GM21381 (cell line): Measurements from ENCODE around the gene TDRD6.
"Not testable (repeated sequence)": the region's sequence is repeated elsewhere in the genome, so short reads cannot be mapped to it uniquely, and the experiment has no call there.

Source experiments
- ATAC-seq: cut with Tn5 transposase; IDR thresholded peaks from one replicate; pipeline ENCODE4 v1.9.1; 2021; ENCODE audit warnings: mild to moderate bottlenecking, moderate library complexity; ENCODE audit not compliant: unreplicated experiment

The TDRD6 gene, protein sequence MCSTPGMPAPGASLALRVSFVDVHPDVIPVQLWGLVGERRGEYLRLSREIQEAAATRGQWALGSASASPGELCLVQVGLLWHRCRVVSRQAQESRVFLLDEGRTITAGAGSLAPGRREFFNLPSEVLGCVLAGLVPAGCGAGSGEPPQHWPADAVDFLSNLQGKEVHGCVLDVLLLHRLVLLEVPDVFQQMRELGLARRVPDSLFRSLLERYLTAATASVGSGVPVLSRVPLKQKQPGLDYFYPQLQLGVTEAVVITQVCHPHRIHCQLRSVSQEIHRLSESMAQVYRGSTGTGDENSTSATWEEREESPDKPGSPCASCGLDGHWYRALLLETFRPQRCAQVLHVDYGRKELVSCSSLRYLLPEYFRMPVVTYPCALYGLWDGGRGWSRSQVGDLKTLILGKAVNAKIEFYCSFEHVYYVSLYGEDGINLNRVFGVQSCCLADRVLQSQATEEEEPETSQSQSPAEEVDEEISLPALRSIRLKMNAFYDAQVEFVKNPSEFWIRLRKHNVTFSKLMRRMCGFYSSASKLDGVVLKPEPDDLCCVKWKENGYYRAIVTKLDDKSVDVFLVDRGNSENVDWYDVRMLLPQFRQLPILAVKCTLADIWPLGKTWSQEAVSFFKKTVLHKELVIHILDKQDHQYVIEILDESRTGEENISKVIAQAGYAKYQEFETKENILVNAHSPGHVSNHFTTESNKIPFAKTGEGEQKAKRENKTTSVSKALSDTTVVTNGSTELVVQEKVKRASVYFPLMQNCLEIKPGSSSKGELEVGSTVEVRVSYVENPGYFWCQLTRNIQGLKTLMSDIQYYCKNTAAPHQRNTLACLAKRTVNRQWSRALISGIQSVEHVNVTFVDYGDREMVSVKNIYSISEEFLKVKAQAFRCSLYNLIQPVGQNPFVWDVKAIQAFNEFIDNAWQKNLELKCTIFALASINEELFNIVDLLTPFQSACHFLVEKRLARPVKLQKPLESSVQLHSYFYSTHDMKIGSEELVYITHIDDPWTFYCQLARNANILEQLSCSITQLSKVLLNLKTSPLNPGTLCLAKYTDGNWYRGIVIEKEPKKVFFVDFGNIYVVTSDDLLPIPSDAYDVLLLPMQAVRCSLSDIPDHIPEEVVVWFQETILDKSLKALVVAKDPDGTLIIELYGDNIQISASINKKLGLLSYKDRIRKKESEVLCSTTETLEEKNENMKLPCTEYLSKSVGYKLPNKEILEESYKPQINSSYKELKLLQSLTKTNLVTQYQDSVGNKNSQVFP (N-terminal part only)

DNA sequence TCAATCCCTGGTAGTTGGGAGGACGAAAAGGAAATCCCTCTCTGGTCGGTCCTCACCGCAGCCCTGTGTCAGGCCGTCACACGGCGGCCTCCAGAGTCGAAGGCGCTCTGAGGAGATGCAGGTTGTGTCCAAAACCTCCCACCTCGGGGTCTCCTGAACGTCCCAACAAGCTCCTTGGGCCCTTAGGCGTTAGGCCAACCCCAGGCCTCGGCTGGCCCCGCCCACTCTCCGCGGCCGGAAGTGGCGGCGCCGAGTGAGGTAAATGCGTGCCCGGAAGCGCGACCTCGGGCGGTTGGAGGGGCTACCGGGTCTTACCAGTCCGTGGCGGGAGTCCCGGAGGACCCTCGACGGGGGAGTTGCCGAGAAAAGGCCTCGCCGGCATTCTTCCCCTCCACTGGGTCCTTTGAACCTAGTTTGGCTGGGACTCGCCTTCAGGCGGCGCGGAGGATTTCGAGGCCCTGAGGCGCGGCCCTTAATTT, at the start of gene TDRD6:
TDRD6 (plus strand) TSS at position 267 of the 479 bp plus-strand sequence. CDS start 244 bp downstream, outside the sequence.
- ATAC-seq: no peak

DNA sequence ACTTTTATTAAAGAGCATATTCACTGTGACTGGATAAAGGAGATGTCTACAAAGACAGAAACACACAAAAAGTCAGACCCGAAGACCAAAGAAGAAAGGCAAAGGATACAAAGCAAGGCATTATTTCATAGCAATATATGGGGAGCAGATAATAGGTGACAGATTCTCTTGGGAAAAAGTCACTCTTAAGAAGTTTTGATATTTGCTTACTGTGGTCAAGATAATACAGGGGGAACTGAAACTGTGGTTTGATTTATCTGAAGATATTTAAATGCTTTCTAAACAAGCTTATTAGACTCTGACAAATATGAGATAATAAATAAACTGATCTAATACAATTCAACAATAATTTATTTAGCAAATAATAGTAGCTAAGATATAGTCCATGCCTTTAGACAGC, 49.8 kb upstream of the TDRD6 start:
- ATAC-seq: no peak

DNA sequence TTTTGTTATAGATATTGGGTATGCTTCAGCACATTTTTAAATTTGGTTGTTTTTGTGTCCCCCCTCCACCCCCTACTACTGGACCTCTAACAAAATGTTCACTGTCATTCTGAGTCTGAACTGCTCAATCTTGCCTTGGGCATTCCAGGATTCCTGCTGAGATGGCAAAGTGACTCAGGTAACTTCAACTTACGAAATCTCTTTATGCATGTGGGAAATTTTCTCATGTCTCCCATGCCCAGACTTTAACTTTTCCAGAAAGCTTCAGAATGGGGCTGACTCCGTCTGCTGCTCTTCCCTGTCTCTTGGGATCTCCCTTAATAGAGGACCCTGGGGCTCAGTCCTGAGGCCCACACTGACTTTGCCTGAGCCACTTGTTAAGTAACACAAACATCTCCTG, 49.0 kb upstream of the TDRD6 start:
- no peak for ATAC-seq

DNA sequence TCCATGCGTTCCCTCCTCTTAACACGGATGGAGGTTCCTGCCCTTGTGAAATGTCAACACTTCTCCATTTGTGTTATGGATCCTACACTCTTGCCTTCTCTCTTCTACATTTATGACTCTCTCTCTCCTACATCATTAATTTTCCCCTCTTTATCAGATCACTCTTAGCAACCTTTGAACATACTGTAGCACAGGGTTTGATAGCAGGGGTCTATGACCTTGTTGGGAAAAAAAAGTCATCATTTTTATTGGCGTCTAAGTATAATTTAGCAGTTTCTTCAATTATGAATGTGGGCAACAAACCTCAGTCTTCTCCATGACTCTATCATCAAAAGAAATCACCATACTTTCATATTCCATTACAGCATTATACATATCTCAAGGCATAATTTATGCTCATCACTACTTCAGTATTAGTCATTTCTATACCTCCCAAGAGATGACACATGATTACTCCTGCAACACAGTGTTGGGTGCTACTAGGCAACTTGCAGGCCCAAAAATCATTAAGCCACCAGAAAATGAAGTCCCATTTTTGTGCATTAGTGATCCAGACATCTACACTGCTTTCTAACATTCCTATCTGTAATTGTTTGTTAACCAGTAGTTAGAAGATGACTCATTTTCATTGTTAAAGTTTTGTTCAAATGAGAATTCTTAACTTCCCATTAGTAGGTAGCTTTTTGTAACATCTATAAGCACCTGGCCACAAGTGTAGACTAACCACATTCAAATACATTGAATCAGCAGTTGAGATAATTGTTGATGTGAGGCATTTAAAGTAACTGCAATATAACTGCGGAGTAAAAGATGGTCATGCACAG, 44.5 kb upstream of the TDRD6 start:
- ATAC-seq: no peak

DNA sequence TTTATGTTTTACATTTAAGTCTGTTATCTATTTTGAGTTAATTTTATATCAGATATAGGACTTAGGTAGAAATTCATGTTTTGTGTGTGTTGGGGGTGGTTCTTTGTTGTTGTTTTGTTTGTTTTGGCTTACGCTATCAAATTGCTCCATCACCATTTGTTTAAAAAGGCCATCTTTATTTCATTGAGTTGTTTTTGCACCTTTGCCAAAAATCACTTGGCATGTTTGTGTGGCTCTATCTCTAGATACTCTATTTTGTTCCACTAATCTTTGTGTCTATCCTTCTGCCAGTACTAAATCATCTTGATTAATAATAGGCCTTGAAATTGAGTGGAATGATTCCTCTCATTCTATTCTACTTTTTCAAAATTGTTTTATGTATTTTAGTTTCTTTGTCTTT, 42.4 kb upstream of the TDRD6 start:
- ATAC-seq: no peak

DNA sequence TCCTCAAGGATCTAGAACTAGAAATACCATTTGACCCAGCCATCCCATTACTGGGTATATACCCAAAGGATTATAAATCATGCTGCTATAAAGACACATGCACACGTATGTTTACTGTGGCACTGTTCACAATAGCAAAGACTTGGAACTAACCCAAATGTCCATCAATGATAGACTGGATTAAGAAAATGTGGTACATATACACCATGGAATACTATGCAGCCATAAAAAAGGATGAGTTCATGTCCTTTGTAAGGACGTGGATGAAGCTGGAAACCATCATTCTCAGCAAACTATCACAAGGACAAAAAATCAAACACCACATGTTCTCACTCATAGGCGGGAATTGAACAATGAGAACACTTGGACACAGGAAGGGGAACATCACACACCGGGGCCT, 39.6 kb upstream of the TDRD6 start:
- ATAC-seq: not testable (repeated sequence)

DNA sequence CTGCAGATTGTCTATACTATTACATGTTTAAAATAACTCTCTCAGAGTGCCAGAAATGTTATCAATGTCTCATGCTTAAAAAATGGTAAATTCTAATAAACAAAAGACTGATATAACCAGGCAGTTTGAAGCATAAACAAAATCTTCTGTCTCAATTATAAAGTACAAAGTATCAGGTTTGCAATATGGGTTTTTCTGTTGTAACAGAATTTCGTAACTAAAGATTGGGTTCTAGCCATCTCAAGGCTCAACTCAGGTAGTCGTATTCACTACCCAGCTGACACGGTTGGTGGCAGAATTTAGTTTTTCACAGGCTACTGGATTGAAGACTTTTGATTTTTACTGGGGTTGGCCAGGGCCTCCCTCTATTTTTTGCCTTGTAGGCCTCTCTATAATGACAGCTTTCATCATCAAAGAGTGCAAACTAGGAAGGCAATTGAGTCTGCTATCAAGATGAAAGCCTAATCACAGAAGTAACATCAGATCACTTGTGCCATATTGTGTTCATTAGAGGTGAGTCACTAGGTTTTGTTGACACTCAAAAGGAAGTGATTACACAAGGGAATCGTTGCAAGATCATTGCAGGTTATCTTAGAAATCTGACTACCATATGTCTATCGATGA, 38.7 kb upstream of the TDRD6 start:
- no peak for ATAC-seq

DNA sequence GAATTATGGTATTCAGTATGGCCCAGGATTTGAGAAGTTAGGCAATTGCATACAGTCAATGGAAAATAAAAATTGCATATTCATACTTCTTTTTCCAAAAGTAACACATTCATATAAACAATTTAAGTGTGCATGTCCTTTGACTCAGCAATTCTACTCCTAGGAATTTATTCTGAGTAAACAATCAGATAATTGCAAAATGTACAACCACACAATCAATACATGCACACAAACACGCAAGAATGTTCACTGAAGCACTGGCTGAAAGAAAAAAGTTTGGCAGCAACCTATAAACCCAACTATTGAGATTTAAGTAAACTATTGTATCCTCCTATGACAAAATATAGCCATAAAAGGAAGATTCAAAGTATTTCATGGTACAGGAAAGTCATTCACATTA, 36.7 kb upstream of the TDRD6 start:
- no peak for ATAC-seq

DNA sequence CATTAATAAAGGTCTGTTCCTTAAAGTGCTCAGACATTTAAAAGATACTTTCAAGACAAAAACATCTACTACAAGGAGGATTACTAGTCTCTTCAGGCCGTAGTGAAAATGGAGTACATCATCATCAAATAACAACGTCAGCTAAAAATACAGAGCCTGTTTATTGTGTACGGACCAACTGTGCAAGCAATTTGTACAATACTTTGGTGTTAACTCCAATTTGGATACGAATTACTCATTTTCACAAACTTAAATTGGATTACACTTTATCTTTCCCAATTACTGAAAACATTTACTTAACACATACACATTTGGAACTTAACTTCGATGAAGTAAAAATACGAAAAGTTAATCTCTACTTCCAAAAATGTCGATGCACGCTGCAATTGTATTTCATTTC, 35.9 kb upstream of the TDRD6 start:
- no peak for ATAC-seq

DNA sequence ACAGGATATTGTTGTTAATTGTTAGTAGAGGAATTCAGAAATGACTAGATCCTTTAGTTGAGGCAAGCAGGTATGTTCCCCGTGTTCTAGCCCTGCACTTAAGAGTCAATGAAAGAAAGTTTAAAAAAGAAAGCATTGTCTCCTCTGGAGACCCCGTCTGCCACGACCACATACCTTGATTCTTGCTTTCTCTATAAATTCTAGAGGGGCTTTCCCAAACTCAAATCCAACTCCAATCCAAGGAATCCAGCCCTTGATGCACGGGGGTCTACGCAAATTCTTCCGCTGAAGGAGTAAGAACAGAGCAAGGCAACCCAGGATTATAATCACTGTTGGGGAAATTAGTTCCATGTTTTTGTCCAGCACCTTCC, 35.5 kb upstream of the TDRD6 start:
- ATAC-seq: no peak

DNA sequence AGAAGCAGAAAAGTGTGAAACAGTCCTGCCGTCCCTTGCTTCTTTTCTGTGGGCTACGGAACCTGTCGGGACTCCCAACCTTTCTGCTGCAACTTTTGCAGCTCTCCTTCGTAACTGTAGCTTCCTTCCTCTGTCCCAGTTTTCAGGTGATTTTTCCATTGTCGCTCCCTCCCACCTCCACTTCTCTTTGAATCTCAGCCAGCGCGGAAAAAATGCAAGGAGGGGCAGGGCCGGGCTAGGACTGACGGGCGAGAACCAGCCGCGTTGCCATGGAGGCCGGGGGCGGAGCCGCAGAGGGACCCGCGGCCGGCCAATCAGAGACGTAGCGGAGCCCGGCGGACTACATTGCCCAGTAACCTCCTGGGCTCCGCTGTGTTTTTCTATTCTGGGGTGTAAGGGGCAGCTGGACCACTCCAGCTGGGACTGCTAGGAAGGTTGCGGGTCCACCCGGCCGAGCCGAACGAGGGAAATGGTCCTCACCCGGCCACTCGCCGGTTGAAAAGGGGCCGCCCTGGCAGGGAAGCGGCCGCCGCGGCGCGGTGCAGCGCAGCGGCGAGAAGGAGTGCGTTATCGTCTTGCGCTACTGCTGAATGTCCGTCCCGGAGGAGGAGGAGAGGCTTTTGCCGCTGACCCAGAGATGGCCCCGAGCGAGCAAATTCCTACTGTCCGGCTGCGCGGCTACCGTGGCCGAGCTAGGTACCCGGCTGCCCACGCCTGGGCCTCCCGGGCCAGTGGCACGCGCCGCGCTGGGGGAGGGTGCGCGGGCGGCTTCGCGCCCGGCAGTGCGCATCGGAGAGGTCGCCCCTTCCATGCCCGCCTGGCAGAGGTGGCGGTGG, 34.9 kb upstream of the TDRD6 start, which contains the start of the genes CYP39A1 and SLC25A27:
CYP39A1 (minus strand) TSS at position 216 of the 836 bp plus-strand sequence. CDS start 236 bp downstream, outside the sequence.
SLC25A27 (plus strand) TSS at position 373 of the 836 bp plus-strand sequence; CDS start at position 591, 218 bp downstream.
- peak; percentile 100 for ATAC-seq

DNA sequence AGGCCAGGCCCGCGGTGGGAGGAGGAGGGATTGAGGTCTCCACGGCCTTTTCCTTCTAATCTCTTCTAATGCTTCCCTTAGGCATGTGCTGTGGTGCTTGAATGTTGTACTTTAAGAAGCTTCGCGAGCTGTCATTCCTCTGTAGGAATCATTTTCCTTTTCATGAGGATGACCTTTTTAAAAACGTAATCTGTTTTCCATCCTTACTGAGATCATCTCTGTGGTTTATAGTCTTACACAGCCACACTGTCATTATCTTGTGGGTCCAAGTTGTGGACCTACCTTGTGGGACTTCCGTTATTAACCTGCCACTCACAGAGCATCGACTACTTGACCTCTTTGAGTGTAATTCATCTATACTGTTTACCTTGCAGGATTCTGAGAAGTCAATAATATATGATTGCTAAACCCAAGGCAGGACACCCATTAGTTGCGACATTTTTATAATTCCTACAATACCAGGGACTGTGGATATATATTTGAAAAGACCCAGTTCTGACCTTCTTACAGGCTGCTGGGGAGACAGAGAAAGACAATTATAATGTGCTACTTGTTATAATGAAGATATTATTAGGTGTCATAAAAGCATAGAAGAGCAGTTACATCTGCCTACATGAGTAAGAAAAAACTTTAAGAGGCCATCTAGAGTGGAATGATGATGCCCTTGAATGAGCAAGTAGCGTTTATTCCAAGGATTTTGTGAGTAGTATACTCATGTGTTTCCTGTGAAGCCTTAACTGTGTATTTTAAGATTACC, 34.1 kb upstream of the TDRD6 start:
- ATAC-seq: no peak

DNA sequence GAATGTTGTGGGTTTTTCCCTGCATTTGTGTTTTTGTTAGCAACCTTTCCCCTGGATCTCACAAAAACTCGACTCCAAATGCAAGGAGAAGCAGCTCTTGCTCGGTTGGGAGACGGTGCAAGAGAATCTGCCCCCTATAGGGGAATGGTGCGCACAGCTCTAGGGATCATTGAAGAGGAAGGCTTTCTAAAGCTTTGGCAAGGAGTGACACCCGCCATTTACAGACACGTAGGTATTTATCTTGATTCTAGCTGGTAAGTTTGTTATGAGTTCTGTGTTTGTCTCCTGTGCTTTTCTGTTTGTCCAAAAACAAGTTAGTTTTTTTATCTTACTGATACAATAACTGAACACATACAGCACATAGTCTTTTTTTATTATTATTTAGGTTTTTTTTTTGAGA, 31.9 kb upstream of the TDRD6 start:
- no peak for ATAC-seq

DNA sequence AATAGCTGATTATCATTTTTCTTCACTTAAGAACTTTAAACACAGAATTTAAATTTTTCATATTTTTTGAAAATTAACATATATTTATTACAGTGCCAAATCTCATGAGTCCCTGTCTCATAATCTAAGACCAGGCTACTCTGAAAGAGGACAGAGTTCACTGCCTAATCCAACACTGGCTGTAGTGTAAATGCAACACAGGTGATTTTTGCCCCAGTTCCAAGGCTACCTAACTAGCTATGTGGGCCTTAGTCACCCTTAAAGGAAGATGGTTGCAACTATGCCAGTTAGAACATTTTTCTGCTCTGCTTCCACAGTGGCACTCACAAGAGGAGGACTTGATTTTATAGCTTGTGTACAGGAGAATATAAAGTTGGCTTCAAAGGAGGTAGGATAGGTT, 30.0 kb upstream of the TDRD6 start:
- ATAC-seq: no peak

DNA sequence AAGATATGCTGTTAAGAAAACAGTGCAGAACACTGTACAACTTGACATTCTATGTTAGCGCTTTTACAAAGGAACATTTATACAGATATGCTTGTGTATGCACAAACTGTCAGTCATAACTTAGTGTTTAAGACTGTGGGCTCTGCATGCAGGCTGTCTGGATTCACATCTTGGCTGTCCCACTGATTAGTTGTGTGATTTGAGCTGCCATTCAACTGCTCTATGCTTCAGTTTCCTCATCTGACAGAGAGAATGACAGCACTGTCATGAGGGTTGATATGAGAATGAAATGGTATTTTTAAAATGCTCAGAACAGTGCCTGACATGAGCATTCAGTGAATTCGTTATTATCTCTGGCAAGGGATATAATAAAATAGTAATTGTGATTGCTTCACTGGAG, 26.2 kb upstream of the TDRD6 start:
- ATAC-seq: no peak

DNA sequence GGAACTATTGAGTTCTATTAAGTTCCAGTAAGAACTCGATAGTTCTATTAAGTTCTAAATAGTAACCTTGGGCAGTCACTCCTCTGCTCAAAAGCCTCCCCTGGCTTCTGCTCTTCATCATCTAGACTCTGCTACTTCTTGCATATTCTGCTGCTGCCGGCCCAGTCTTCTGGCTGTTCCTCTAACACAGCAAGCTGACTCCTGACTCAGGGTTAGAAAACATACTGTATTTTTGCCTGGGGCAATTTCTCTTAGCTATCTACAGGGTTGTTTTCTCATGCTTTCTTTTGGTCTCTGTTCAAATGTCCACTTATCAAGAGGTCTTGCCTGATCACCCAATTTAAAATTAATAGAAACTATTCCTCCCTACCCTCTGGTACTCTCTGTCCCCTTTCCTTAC, 20.3 kb upstream of the TDRD6 start:
- ATAC-seq: no peak

DNA sequence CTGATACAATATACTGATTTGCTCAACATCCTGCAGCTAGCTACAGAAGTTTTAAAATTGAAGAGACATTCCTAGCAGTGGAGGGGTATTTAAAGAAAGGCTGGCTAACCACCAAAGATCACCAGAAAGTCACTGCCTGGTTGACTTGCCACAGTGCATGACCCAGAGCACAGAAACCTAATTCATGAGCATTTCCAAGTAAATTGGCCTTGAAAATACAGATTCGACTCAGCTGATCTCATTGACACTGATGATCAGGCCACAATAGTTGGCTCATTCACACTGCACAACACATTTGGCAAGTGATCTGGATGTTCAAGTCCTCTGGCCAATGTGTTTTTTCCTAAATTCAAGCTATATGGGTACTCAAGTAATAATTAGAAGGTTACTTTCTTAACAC, 13.3 kb upstream of the TDRD6 start:
- no peak for ATAC-seq
